Measurements from ENCODE around the gene ATP9B.
"Not testable (repeated sequence)": the region's sequence is repeated elsewhere in the genome, so short reads cannot be mapped to it uniquely, and the experiment has no call there.

ATP9B gene

GRCh38 chr18:79374408-79375171 lies 305.4 kb downstream of the ATP9B start:
- TF ChIP-seq ZNF274 (IDR thresholded peaks at IDR 0.05; ENCODE audit: low read depth, low read length) = no peak
- no peak overlapping the region for H3K4me3 ChIP-seq (ENCODE audit: low read length)

GRCh38 chr18:79375441-79376154 lies 306.4 kb downstream of the ATP9B start:
- no peak overlapping the region for H3K4me3 ChIP-seq (ENCODE audit: low read length)
- TF ChIP-seq ZNF274 (IDR thresholded peaks at IDR 0.05; ENCODE audit: low read depth, low read length) = no peak

- not testable (repeated sequence) for H3K4me3 ChIP-seq (ENCODE audit: low read length)
Observed at GRCh38 chr18:79376661-79377060, 307.5 kb downstream of the ATP9B start.

GRCh38 chr18:79377187-79377891 lies 308.1 kb downstream of the ATP9B start:
- H3K4me3 ChIP-seq (ENCODE audit: low read length) = no peak overlapping the region
- TF ChIP-seq ZNF274 (IDR thresholded peaks at IDR 0.05; ENCODE audit: low read depth, low read length) = no peak

GRCh38 chr18:79378536-79379250 lies 309.5 kb downstream of the ATP9B start:
- no peak for TF ChIP-seq ZNF274 (IDR thresholded peaks at IDR 0.05; ENCODE audit: low read depth, low read length)
- no peak overlapping the region for H3K4me3 ChIP-seq (ENCODE audit: low read length)

GRCh38 chr18:79379251-79379905 lies 310.2 kb downstream of the ATP9B start:
- no peak for TF ChIP-seq ZNF274 (IDR thresholded peaks at IDR 0.05; ENCODE audit: low read depth, low read length)
- no peak overlapping the region for H3K4me3 ChIP-seq (ENCODE audit: low read length)

- H3K4me3 ChIP-seq (ENCODE audit: low read length) = no peak overlapping the region
- TF ChIP-seq ZNF274 (IDR thresholded peaks at IDR 0.05; ENCODE audit: low read depth, low read length) = no peak
Observed at GRCh38 chr18:79379931-79380815, 311.0 kb downstream of the ATP9B start.

GRCh38 chr18:79380816-79381806 lies 311.9 kb downstream of the ATP9B start:
- TF ChIP-seq ZNF274 (IDR thresholded peaks at IDR 0.05; ENCODE audit: low read depth, low read length) = no peak
- no peak overlapping the region for H3K4me3 ChIP-seq (ENCODE audit: low read length)

GRCh38 chr18:79381811-79382311 lies 312.7 kb downstream of the ATP9B start:
- TF ChIP-seq ZNF274 (IDR thresholded peaks at IDR 0.05; ENCODE audit: low read depth, low read length) = no peak
- no peak overlapping the region for H3K4me3 ChIP-seq (ENCODE audit: low read length)

- TF ChIP-seq ZNF274 (IDR thresholded peaks at IDR 0.05; ENCODE audit: low read depth, low read length) = no peak
- no peak overlapping the region for H3K4me3 ChIP-seq (ENCODE audit: low read length)
Observed at GRCh38 chr18:79382681-79383387, 313.6 kb downstream of the ATP9B start.

All from GM08714 (cell line).